Karpas-422 (cell line): Measurements from ENCODE around the gene TCHHL1. TPM values are rescaled to one million over a fixed set of nuclear protein-coding genes. Genes with fewer than 3 reads are reported as not detected.

Experiments used
- DNase-seq: peaks from one replicate; pipeline ENCODE4 v3.0.0-alpha.2; 2015
- H2AFZ ChIP-seq: fragments of 200-600 bp; sonication (generic); 2 replicates; pipeline ENCODE4 v1.6.1; 2014; ENCODE audit warnings: antibody characterized with exemption, low read length, mixed read lengths
- H3K27ac ChIP-seq: fragments of 200-600 bp; sonication (generic); 2 replicates; pipeline ENCODE4 v1.5.1; 2014; ENCODE audit warnings: mild to moderate bottlenecking, low read length, moderate library complexity
- H3K27me3 ChIP-seq: fragments of 200-600 bp; sonication (generic); 2 replicates; pipeline ENCODE4 v1.6.1; 2014; ENCODE audit warnings: low read length, mixed read lengths
- H3K36me3 ChIP-seq: fragments of 200-600 bp; sonication (generic); 2 replicates; pipeline ENCODE4 v1.6.1; 2014; ENCODE audit warnings: low read length, mixed read lengths; ENCODE audit not compliant: insufficient read depth
- H3K4me1 ChIP-seq: fragments of 200-600 bp; sonication (generic); 2 replicates; pipeline ENCODE4 v1.6.1; 2014; ENCODE audit warnings: mild to moderate bottlenecking, low read length, mixed read lengths
- H3K4me2 ChIP-seq: fragments of 200-600 bp; sonication (generic); 2 replicates; pipeline ENCODE4 v1.6.1; 2014; ENCODE audit warnings: low read length, low read depth, mild to moderate bottlenecking; ENCODE audit not compliant: poor library complexity, severe bottlenecking
- H3K4me3 ChIP-seq: fragments of 200-600 bp; sonication (generic); 2 replicates; pipeline ENCODE4 v1.5.1; 2014; ENCODE audit warnings: mild to moderate bottlenecking, antibody characterized with exemption, low read length, mixed read lengths
- H3K79me2 ChIP-seq: fragments of 200-600 bp; sonication (generic); 2 replicates; pipeline ENCODE4 v1.6.1; 2014; ENCODE audit warnings: mild to moderate bottlenecking, low read length, mixed read lengths
- H3K9ac ChIP-seq: fragments of 200-600 bp; sonication (generic); 2 replicates; pipeline ENCODE4 v1.6.0; 2014; ENCODE audit warnings: low read length
- H3K9me2 ChIP-seq: fragments of 200-600 bp; sonication (generic), shearing (Covaris generic); replicated peaks from 2 replicates; pipeline ENCODE4 v1.6.0; 2014; ENCODE audit warnings: mild to moderate bottlenecking, low read length, moderate library complexity; ENCODE audit not compliant: insufficient read depth
- H3K9me3 ChIP-seq: fragments of 300-700, 200-600 bp; sonication (generic); 2 replicates; pipeline ENCODE4 v1.6.1; 2014; ENCODE audit warnings: low read length, mixed read lengths
- H4K20me1 ChIP-seq: fragments of 200-600 bp; sonication (generic); 2 replicates; pipeline ENCODE4 v1.6.1; 2014; ENCODE audit warnings: mild to moderate bottlenecking, antibody characterized with exemption, low read length, low read depth; ENCODE audit not compliant: insufficient read depth
- total RNA-seq: library from RNA; depleted of rRNA; stranded (reverse); fragments of >200 nt; shearing (Covaris generic); gene quantifications from 2 replicates; pipeline ENCODE4 v1.2.3, GENCODE V29; 2014; ENCODE audit warnings: low replicate concordance

TCHHL1 gene
- total RNA-seq, 1 experiment from 2014 or later: not detected

- H3K4me1 ChIP-seq: no peaks in the 10 kb centered on the region
- H3K27me3 ChIP-seq: no peaks in the 10 kb centered on the region
- no peaks in the 10 kb centered on the region for H3K36me3 ChIP-seq
- no peak overlapping the region for H3K27ac ChIP-seq
- no peak overlapping the region for H3K9ac ChIP-seq
- H3K9me3 ChIP-seq: no peaks in the 10 kb centered on the region
- H2AFZ ChIP-seq: no peak overlapping the region
- no peaks in the 10 kb centered on the region for H3K9me2 ChIP-seq
- no peaks in the 10 kb centered on the region for H3K79me2 ChIP-seq
- H4K20me1 ChIP-seq: no peaks in the 10 kb centered on the region
- no peak overlapping the region for H3K4me3 ChIP-seq
- H3K4me2 ChIP-seq: no peak overlapping the region
- no peak for DNase-seq
These were observed 9.9 kb downstream of the TCHHL1 start for GRCh38 chr1:152078831-152079441.

GRCh38 chr1:152072311-152072710 is 16.6 kb downstream of the TCHHL1 start:
- Histone ChIP-seq H3K27ac (no peak overlapping the region), H3K4me2 (no peak overlapping the region), H3K9me3 (no peaks in the 10 kb centered on the region), H4K20me1 (no peaks in the 10 kb centered on the region), H3K9ac (no peak overlapping the region), H2AFZ (no peak overlapping the region), H3K4me1 (no peaks in the 10 kb centered on the region), H3K9me2 (no peaks in the 10 kb centered on the region), H3K27me3 (no peaks in the 10 kb centered on the region), H3K36me3 (no peaks in the 10 kb centered on the region), H3K79me2 (no peaks in the 10 kb centered on the region), H3K4me3 (no peak overlapping the region)
- DNase-seq: no peak

- Histone ChIP-seq H3K27ac (no peak overlapping the region), H3K9me2 (no peaks in the 10 kb centered on the region), H3K9me3 (no peaks in the 10 kb centered on the region), H3K27me3 (no peaks in the 10 kb centered on the region), H3K79me2 (no peaks in the 10 kb centered on the region), H3K36me3 (no peaks in the 10 kb centered on the region), H3K9ac (no peak overlapping the region), H3K4me1 (no peaks in the 10 kb centered on the region), H2AFZ (no peak overlapping the region), H3K4me3 (no peak overlapping the region), H3K4me2 (no peak overlapping the region), H4K20me1 (no peaks in the 10 kb centered on the region)
- no peak for DNase-seq
These were observed 17.7 kb downstream of the TCHHL1 start for GRCh38 chr1:152071123-152071522.

- Histone ChIP-seq H3K4me3 (no peak overlapping the region), H3K9me3 (no peaks in the 10 kb centered on the region), H3K79me2 (no peaks in the 10 kb centered on the region), H3K9ac (no peak overlapping the region), H3K4me2 (no peak overlapping the region), H4K20me1 (no peaks in the 10 kb centered on the region), H3K4me1 (no peaks in the 10 kb centered on the region), H3K36me3 (no peaks in the 10 kb centered on the region), H2AFZ (no peak overlapping the region), H3K27ac (no peak overlapping the region), H3K9me2 (no peaks in the 10 kb centered on the region), H3K27me3 (no peaks in the 10 kb centered on the region)
- DNase-seq: no peak
These were observed 20.9 kb downstream of the TCHHL1 start for GRCh38 chr1:152067929-152068328.

GRCh38 chr1:152067150-152067549 is 21.7 kb downstream of the TCHHL1 start:
- Histone ChIP-seq H3K27ac (no peak overlapping the region), H3K9me2 (no peaks in the 10 kb centered on the region), H3K27me3 (no peaks in the 10 kb centered on the region), H2AFZ (no peak overlapping the region), H3K4me1 (no peaks in the 10 kb centered on the region), H3K9me3 (no peaks in the 10 kb centered on the region), H3K79me2 (no peaks in the 10 kb centered on the region), H3K4me2 (no peak overlapping the region), H4K20me1 (no peaks in the 10 kb centered on the region), H3K36me3 (no peaks in the 10 kb centered on the region), H3K4me3 (no peak overlapping the region), H3K9ac (no peak overlapping the region)
- DNase-seq: no peak

- Histone ChIP-seq H3K27me3 (no peaks in the 10 kb centered on the region; the same call in 1 of the 2 replicates), H3K4me2 (no peak overlapping the region), H4K20me1 (no peaks in the 10 kb centered on the region), H2AFZ (no peak overlapping the region), H3K9me2 (no peaks in the 10 kb centered on the region), H3K36me3 (no peaks in the 10 kb centered on the region), H3K4me3 (no peak overlapping the region), H3K9me3 (no peaks in the 10 kb centered on the region), H3K4me1 (no peaks in the 10 kb centered on the region), H3K27ac (no peak overlapping the region), H3K9ac (no peak overlapping the region), H3K79me2 (no peaks in the 10 kb centered on the region)
- no peak for DNase-seq
These were observed 26.9 kb downstream of the TCHHL1 start for GRCh38 chr1:152061952-152062351.

- Histone ChIP-seq H3K27me3 (no peaks in the 10 kb centered on the region; the same call in 1 of the 2 replicates), H2AFZ (no peak overlapping the region), H3K79me2 (no peaks in the 10 kb centered on the region), H3K4me1 (peaks cover 6% of the 10 kb centered on the region), H3K36me3 (no peaks in the 10 kb centered on the region), H3K9me2 (no peaks in the 10 kb centered on the region), H4K20me1 (no peaks in the 10 kb centered on the region), H3K9ac (no peak overlapping the region), H3K27ac (no peak overlapping the region), H3K4me3 (no peak overlapping the region), H3K9me3 (no peaks in the 10 kb centered on the region), H3K4me2 (no peak overlapping the region)
- no peak for DNase-seq
These were observed 35.5 kb downstream of the TCHHL1 start for GRCh38 chr1:152053375-152053774.

GRCh38 chr1:152052606-152053005 is 36.3 kb downstream of the TCHHL1 start:
- Histone ChIP-seq H3K27me3 (no peaks in the 10 kb centered on the region; the same call in 1 of the 2 replicates), H3K4me1 (peaks cover 13% of the 10 kb centered on the region), H3K9me2 (no peaks in the 10 kb centered on the region), H4K20me1 (no peaks in the 10 kb centered on the region), H2AFZ (no peak overlapping the region), H3K9me3 (no peaks in the 10 kb centered on the region), H3K36me3 (no peaks in the 10 kb centered on the region), H3K4me3 (no peak overlapping the region), H3K27ac (no peak overlapping the region), H3K79me2 (no peaks in the 10 kb centered on the region), H3K9ac (no peak overlapping the region), H3K4me2 (no peak overlapping the region)
- DNase-seq: peak; percentile 92
